Measurements from ENCODE around the gene ANKLE1. TPM values are rescaled to one million over a fixed set of nuclear protein-coding genes. Genes with fewer than 3 reads are reported as not detected.

The ANKLE1 gene
- total RNA-seq, 4 donors from 2014 or later: under 0.01 to 3.0 (median 0.88) TPM

- H3K27me3 ChIP-seq: peaks cover 0 to 34% (median 2%) of the 10 kb centered on the region in 4 donors
- intact Hi-C loops (cut with DNase I): no loop called here
- peaks cover 6 to 68% (median 59%) of the 10 kb centered on the region in 4 donors for H3K4me1 ChIP-seq
- WGBS: 95% methylated on average over 3 of the region's 27 CpGs
- TF ChIP-seq EP300 (IDR thresholded peaks at IDR 0.05): no peak
- no peak for TF ChIP-seq POLR2A (IDR thresholded peaks at IDR 0.05; ENCODE audit: low read depth)
- no peak for TF ChIP-seq CTCF (IDR thresholded peaks at IDR 0.05)
- no peak for TF ChIP-seq POLR2AphosphoS5 (IDR thresholded peaks at IDR 0.05)
- no peak overlapping the region for H3K4me3 ChIP-seq
- H3K9me3 ChIP-seq: no peaks in the 10 kb centered on the region
- DNase-seq (ENCODE audit: extremely low spot score): no peak
- peaks cover 0 to 38% (median 19%) of the 10 kb centered on the region in 4 donors for H3K36me3 ChIP-seq
- H3K27ac ChIP-seq (replicated peaks in 1 of 4): no peak overlapping the region
These were observed 45.5 kb downstream of the ANKLE1 start for GRCh38 chr19:17327068-17327653.

DNA sequence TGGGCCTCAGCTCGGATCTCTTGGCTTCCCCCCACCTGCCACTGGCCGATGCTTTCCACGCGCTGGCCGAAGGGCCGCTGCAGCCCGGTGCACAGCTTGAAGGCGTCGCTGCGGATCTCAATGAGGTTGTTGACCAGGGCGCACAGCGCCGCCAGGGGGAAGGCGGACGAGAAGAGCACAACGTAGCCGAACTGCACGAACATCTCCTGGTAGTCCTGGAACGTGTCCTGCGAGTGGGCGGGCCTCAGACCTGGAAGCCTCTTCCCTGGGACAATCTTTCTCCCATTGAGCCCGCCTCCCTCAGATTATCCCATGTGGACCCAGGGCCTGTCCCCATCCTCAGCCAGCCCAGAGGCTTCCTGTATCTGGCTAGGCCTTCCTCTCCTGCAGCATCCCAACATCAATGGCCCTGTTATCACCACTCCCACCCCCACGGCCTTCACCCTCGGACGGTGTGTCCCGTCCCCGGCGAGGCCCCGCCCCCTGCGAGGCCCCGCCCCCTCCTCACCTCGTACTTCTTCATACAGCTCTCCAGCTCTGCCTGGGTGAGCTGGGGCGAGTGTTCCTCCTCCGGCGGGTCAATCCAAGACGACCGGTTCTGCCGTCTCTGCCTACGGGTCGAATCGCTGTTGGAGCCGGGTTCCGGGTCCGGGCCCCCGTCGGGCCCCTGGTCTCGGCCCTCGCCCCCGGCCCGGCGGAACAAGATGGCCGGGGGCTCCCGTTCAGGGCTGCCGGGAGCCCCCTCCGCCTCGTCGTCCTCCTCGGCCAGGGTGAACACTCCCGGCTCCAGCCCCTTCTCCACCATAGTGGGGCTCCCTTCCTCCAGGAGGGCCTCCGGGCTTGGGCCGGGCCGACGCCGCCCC lies 46.2 kb downstream of the ANKLE1 start:
- no peak for DNase-seq (ENCODE audit: extremely low spot score)
- WGBS: 25% methylated on average over 35 of the region's 64 CpGs
- H3K4me3 ChIP-seq: peak overlapping the region; percentile 42 to 53 (median 52)
- H3K4me1 ChIP-seq: peaks cover 6 to 69% (median 60%) of the 10 kb centered on the region in 4 donors
- peaks cover 0 to 35% (median 18%) of the 10 kb centered on the region in 4 donors for H3K36me3 ChIP-seq
- TF ChIP-seq CTCF (IDR thresholded peaks at IDR 0.05): peak; percentile 32 to 49 (median 35)
- TF ChIP-seq POLR2A (IDR thresholded peaks at IDR 0.05; ENCODE audit: low read depth): no peak
- TF ChIP-seq EP300 (IDR thresholded peaks at IDR 0.05): no peak
- TF ChIP-seq POLR2AphosphoS5 (IDR thresholded peaks at IDR 0.05): peak in 1 of 2 donors; percentile 7
- H3K9me3 ChIP-seq: no peaks in the 10 kb centered on the region
- intact Hi-C loops (cut with DNase I): no loop called here
- peak overlapping the region; percentile 41 to 61 (median 48) for H3K27ac ChIP-seq (replicated peaks in 1 of 4)
- peaks cover 0 to 41% (median 2%) of the 10 kb centered on the region in 4 donors for H3K27me3 ChIP-seq

- peak overlapping the region; percentile 42 to 53 (median 52) for H3K4me3 ChIP-seq
- no peak for DNase-seq (ENCODE audit: extremely low spot score)
- H3K27me3 ChIP-seq: peaks cover 0 to 43% (median 2%) of the 10 kb centered on the region in 4 donors
- WGBS: 37% methylated on average over 30 of the region's 94 CpGs
- intact Hi-C loops (cut with DNase I): no loop called here
- H3K36me3 ChIP-seq: peaks cover 0 to 35% (median 18%) of the 10 kb centered on the region in 4 donors
- peak overlapping the region; percentile 41 to 61 (median 48) for H3K27ac ChIP-seq (replicated peaks in 1 of 4)
- no peaks in the 10 kb centered on the region for H3K9me3 ChIP-seq
- TF ChIP-seq CTCF (IDR thresholded peaks at IDR 0.05) (no peak), EP300 (IDR thresholded peaks at IDR 0.05) (no peak), POLR2A (IDR thresholded peaks at IDR 0.05; ENCODE audit: low read depth) (no peak), POLR2AphosphoS5 (IDR thresholded peaks at IDR 0.05) (no peak)
- H3K4me1 ChIP-seq: peaks cover 9 to 70% (median 62%) of the 10 kb centered on the region in 4 donors
These were observed 47.0 kb downstream of the ANKLE1 start for GRCh38 chr19:17328517-17329365.

- no peak for DNase-seq (ENCODE audit: extremely low spot score)
- no peak overlapping the region for H3K27ac ChIP-seq (replicated peaks in 1 of 4)
- H3K4me1 ChIP-seq: peaks cover 11 to 70% (median 62%) of the 10 kb centered on the region in 4 donors
- H3K27me3 ChIP-seq: peaks cover 0 to 43% (median 2%) of the 10 kb centered on the region in 4 donors
- TF ChIP-seq CTCF (IDR thresholded peaks at IDR 0.05): no peak
- TF ChIP-seq EP300 (IDR thresholded peaks at IDR 0.05): no peak
- TF ChIP-seq POLR2AphosphoS5 (IDR thresholded peaks at IDR 0.05): no peak
- no peak for TF ChIP-seq POLR2A (IDR thresholded peaks at IDR 0.05; ENCODE audit: low read depth)
- WGBS: 75% methylated on average over 41 of the region's 51 CpGs
- H3K36me3 ChIP-seq: peaks cover 0 to 32% (median 16%) of the 10 kb centered on the region in 4 donors
- no peaks in the 10 kb centered on the region for H3K9me3 ChIP-seq
- intact Hi-C loops (cut with DNase I): no loop called here
- H3K4me3 ChIP-seq: peak overlapping the region in 2 of 4 donors; percentile 52 to 53
These were observed 47.9 kb downstream of the ANKLE1 start for GRCh38 chr19:17329366-17330261.
